CD14-positive monocyte (primary cell): Measurements from ENCODE around the gene SLC43A3. TPM values are rescaled to one million over a fixed set of nuclear protein-coding genes. Genes with fewer than 3 reads are reported as not detected.

Source experiments
- DNase-seq, 3 donors: peaks; one replicate each; pipeline ENCODE4 v3.0.0-alpha.2; 2011 to 2022
- H2AFZ ChIP-seq: 2 replicates; pipeline ENCODE4 v1.6.0; 2012; ENCODE audit warnings: mild to moderate bottlenecking, low read depth, low read length, inconsistent platforms; ENCODE audit not compliant: insufficient read depth, poor library complexity, severe bottlenecking
- H3K27ac ChIP-seq, 2 donors: 1 replicate in 1 of 2; 2 replicates in 1 of 2; pipeline ENCODE4 v1.5.1; 2012 to 2013; ENCODE audit warnings: low read length in 2 of 2, control low read depth in 1 of 2, inconsistent platforms in 1 of 2, low read depth in 1 of 2, mild to moderate bottlenecking in 1 of 2
- H3K27me3 ChIP-seq, 2 donors: one replicate each; pipeline versions ENCODE4 v1.6.0 to v1.6.1; 2011 to 2013; ENCODE audit warnings: low read length in 2 of 2; ENCODE audit not compliant: control insufficient read depth in 2 of 2, insufficient read depth in 2 of 2
- H3K36me3 ChIP-seq, 2 donors: replicated peaks in 1 of 2; 1 replicate in 1 of 2; 2 replicates in 1 of 2; pipeline versions ENCODE4 v1.5.1 to v1.6.1; 2012 to 2013; ENCODE audit warnings: low read length in 2 of 2, control low read depth in 1 of 2, inconsistent platforms in 1 of 2, mild to moderate bottlenecking in 1 of 2; ENCODE audit not compliant: insufficient read depth in 2 of 2, control insufficient read depth in 1 of 2
- H3K4me1 ChIP-seq, 2 donors: 1 replicate in 1 of 2; 2 replicates in 1 of 2; pipeline versions ENCODE4 v1.5.1 to v1.6.1; 2012 to 2013; ENCODE audit warnings: low read length in 2 of 2, control low read depth in 1 of 2, inconsistent platforms in 1 of 2, mild to moderate bottlenecking in 1 of 2, moderate library complexity in 1 of 2; ENCODE audit not compliant: insufficient read depth in 2 of 2, control insufficient read depth in 1 of 2
- H3K4me2 ChIP-seq: replicated peaks from 2 replicates; pipeline ENCODE3; 2012; ENCODE audit warnings: low read length, moderate library complexity, mild to moderate bottlenecking; ENCODE audit not compliant: poor library complexity, severe bottlenecking; ENCODE audit errors: extremely low read depth
- H3K4me3 ChIP-seq, 3 experiments: fragments of 200-600 bp in 1 of 3; sonication (generic) in 1 of 3; replicated peaks in 1 of 3; 1 replicate in 2 of 3; 2 replicates in 1 of 3; pipeline ENCODE4 v1.5.1; 2011 to 2013; ENCODE audit warnings: low read length in 3 of 3, mild to moderate bottlenecking in 3 of 3, control low read depth in 2 of 3, low read depth in 2 of 3, inconsistent platforms in 1 of 3, moderate library complexity in 1 of 3
- H3K79me2 ChIP-seq: 2 replicates; pipeline ENCODE4 v1.6.0; 2012; ENCODE audit warnings: mild to moderate bottlenecking, control low read depth, inconsistent platforms, low read length, moderate library complexity; ENCODE audit not compliant: insufficient read depth
- H3K9ac ChIP-seq: 2 replicates; pipeline ENCODE4 v1.6.0; 2017; ENCODE audit warnings: low read length, mild to moderate bottlenecking; ENCODE audit not compliant: insufficient read depth, poor library complexity, severe bottlenecking
- H3K9me3 ChIP-seq, 2 donors: replicated peaks in 1 of 2; 1 replicate in 1 of 2; 2 replicates in 1 of 2; pipeline versions ENCODE4 v1.5.1 to v1.6.1; 2012 to 2013; ENCODE audit warnings: low read length in 2 of 2, control low read depth in 1 of 2; ENCODE audit not compliant: control insufficient read depth in 1 of 2, insufficient read depth in 1 of 2
- H4K20me1 ChIP-seq: 2 replicates; pipeline ENCODE4 v1.6.0; 2012; ENCODE audit warnings: mild to moderate bottlenecking, low read length, control low read depth, moderate library complexity; ENCODE audit not compliant: insufficient read depth
- H3K27ac Mint-ChIP-seq, 7 donors: one replicate each; pipeline ENCODE4 v1.8.0; 2020; ENCODE audit warnings: mild to moderate bottlenecking in 7 of 7, mixed read lengths in 7 of 7, moderate library complexity in 6 of 7, inconsistent platforms in 2 of 7
- H3K27me3 Mint-ChIP-seq, 3 donors: one replicate each; pipeline ENCODE4 v1.8.0; 2021 to 2022; ENCODE audit warnings: low read depth in 3 of 3, mild to moderate bottlenecking in 3 of 3, mixed read lengths in 3 of 3, moderate library complexity in 3 of 3, inconsistent platforms in 1 of 3
- H3K36me3 Mint-ChIP-seq, 2 donors: one replicate each; pipeline ENCODE4 v1.8.0; 2020; ENCODE audit warnings: mixed read lengths in 2 of 2, inconsistent platforms in 1 of 2, mild to moderate bottlenecking in 1 of 2
- H3K4me1 Mint-ChIP-seq: one replicate; pipeline ENCODE4 v1.8.0; 2020; ENCODE audit warnings: mild to moderate bottlenecking, mixed read lengths
- H3K4me3 Mint-ChIP-seq, 2 donors: one replicate each; pipeline ENCODE4 v1.8.0; 2020; ENCODE audit warnings: mild to moderate bottlenecking in 2 of 2, mixed read lengths in 2 of 2, moderate library complexity in 1 of 2
- H3K9me3 Mint-ChIP-seq, 7 donors: one replicate each; pipeline ENCODE4 v1.8.0; 2020 to 2022; ENCODE audit warnings: mixed read lengths in 7 of 7, mild to moderate bottlenecking in 6 of 7, moderate library complexity in 6 of 7, inconsistent platforms in 2 of 7
- WGBS: methylation state at CpG from one replicate; pipeline ENCODE4 v1.1.5; 2013; ENCODE audit warnings: missing lambda C conversion rate; ENCODE audit not compliant: insufficient coverage; 5-methylcytosine and 5-hydroxymethylcytosine counted together
- intact Hi-C, 2 donors: fragments of 100-400 bp; cut with micrococcal nuclease; formaldehyde crosslinking; loops; one replicate each; pipeline versions ENCODE4 v1.15.0 to v1.15.1; 2023
- polyA plus RNA-seq, 3 donors: library from polyadenylated mRNA; depleted of rRNA in 1 of 3; unstranded in 2 of 3; stranded (reverse) in 1 of 3; fragments of 300-500 nt in 2 of 3; fragments of >200 nt in 1 of 3; fragmentation: Illumina TruSeq in 2 of 3; gene quantifications; 1 replicate in 2 of 3; 2 replicates in 1 of 3; pipeline ENCODE4 v1.2.3, GENCODE V29; 2012 to 2021
- TF ChIP-seq, protein P1 (sequence below): fragments of 200-600 bp; IDR thresholded peaks from one replicate; pipeline ENCODE4 v1.8.0; 2022; ENCODE audit warnings: antibody characterized with exemption, mild to moderate bottlenecking

SLC43A3 gene
- polyA plus RNA-seq, 3 donors: 82.4 to 116 (median 109) TPM

DNA sequence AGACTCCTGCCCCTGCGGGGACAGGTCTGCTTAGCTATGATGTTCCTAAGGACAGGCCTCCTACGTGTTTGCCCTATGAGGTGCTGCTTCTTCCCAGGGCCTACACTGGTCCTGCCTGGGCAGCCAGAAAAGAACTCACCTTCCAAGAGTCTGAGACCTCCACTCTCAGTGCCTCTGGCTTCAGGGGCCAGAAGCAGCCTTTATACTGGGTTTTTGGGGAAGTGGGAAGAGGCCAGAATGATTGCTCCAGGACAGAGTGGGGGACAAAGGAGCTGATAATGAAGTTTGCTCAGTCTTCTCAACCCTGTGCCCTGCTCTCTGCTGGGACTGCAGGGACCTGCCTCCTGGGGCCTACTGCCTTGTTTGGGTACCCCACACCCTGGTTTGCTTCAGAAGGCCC lies 45.9 kb downstream of the SLC43A3 start, which contains the start of gene PRG3:
Gene PRG3, minus strand, starts transcription at position 176 of the 400 bp plus-strand sequence. CDS start 442 bp downstream, outside the sequence.
- peaks cover 2 to 9% (median 4%) of the 10 kb centered on the region in 3 donors for H3K27me3 Mint-ChIP-seq
- WGBS: no CpG with 5 or more reads among the region's 2 CpGs

GRCh38 chr11:57379732-57380131 lies 47.2 kb downstream of the SLC43A3 start:
- Histone ChIP-seq H3K79me2 (no peaks in the 10 kb centered on the region), H3K27me3 (peaks cover 0 to 2% of the 10 kb centered on the region in 2 donors), H4K20me1 (no peaks in the 10 kb centered on the region), H2AFZ (no peak overlapping the region), H3K9me3 (no peaks in the 10 kb centered on the region), H3K4me2 (no peak overlapping the region), H3K36me3 (no peaks in the 10 kb centered on the region), H3K9ac (no peak overlapping the region), H3K27ac (no peak overlapping the region), H3K4me1 (peaks cover 0 to 6% of the 10 kb centered on the region in 2 donors), H3K4me3 (no peak overlapping the region)
- Mint-ChIP-seq H3K27me3 (peaks cover 2 to 9% (median 4%) of the 10 kb centered on the region in 3 donors), H3K36me3 (no peaks in the 10 kb centered on the region), H3K27ac (peak overlapping the region in 1 of 7 donors; percentile 16), H3K4me3 (no peak overlapping the region), H3K9me3 (peaks cover 0 to 2% (median 0%) of the 10 kb centered on the region in 7 donors), H3K4me1 (peaks cover 2% of the 10 kb centered on the region)
- WGBS: 30% methylated on average over 4 of the region's 10 CpGs
- intact Hi-C loops: no loop called here
- no peak for DNase-seq
- TF ChIP-seq, protein P1, sequence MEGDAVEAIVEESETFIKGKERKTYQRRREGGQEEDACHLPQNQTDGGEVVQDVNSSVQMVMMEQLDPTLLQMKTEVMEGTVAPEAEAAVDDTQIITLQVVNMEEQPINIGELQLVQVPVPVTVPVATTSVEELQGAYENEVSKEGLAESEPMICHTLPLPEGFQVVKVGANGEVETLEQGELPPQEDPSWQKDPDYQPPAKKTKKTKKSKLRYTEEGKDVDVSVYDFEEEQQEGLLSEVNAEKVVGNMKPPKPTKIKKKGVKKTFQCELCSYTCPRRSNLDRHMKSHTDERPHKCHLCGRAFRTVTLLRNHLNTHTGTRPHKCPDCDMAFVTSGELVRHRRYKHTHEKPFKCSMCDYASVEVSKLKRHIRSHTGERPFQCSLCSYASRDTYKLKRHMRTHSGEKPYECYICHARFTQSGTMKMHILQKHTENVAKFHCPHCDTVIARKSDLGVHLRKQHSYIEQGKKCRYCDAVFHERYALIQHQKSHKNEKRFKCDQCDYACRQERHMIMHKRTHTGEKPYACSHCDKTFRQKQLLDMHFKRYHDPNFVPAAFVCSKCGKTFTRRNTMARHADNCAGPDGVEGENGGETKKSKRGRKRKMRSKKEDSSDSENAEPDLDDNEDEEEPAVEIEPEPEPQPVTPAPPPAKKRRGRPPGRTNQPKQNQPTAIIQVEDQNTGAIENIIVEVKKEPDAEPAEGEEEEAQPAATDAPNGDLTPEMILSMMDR: no peak

More for the DNA sequence above, 45.9 kb downstream of the SLC43A3 start, which contains the start of gene PRG3:
- Histone ChIP-seq H3K27ac (no peak within 1 kb of the TSS), H3K9ac (no peak within 1 kb of the TSS), H3K9me3 (no peaks in the 10 kb centered on the region), H2AFZ (no peak within 1 kb of the TSS), H3K36me3 (no peaks in the 10 kb centered on the region), H3K4me3 (no peak within 1 kb of the TSS), H3K4me2 (no peak within 1 kb of the TSS), H3K27me3 (peaks cover 0 to 2% of the 10 kb centered on the region in 2 donors), H4K20me1 (no peaks in the 10 kb centered on the region), H3K79me2 (no peaks in the 10 kb centered on the region), H3K4me1 (peaks cover 0 to 6% of the 10 kb centered on the region in 2 donors)
- peaks cover 0 to 2% (median 0%) of the 10 kb centered on the region in 7 donors for H3K9me3 Mint-ChIP-seq
- TF ChIP-seq, protein P1: no peak
- no peaks in the 10 kb centered on the region for H3K36me3 Mint-ChIP-seq
- no peak within 1 kb of the TSS for H3K4me3 Mint-ChIP-seq
- peaks cover 2% of the 10 kb centered on the region for H3K4me1 Mint-ChIP-seq
- DNase-seq: no peak
- intact Hi-C loops: no loop called here
- peak within 1 kb of the TSS in 2 of 7 donors; percentile 16 to 55 for H3K27ac Mint-ChIP-seq
